Fibroblast of the aortic adventitia (primary cell): ENCODE data around the gene RNU6-9. TPM values are rescaled to one million over a fixed set of nuclear protein-coding genes. Genes with fewer than 3 reads are reported as not detected.
"Not testable (repeated sequence)": the region's sequence is repeated elsewhere in the genome, so short reads cannot be mapped to it uniquely, and the experiment has no call there.

Experiments
- DNase-seq: peaks from one replicate; pipeline ENCODE4 v3.0.0-alpha.2; 2010; ENCODE audit warnings: low read depth
- H3K4me3 ChIP-seq: 2 replicates; pipeline ENCODE4 v1.5.1; 2011; ENCODE audit warnings: low read depth, mild to moderate bottlenecking, control low read depth, low read length, moderate library complexity
- CTCF ChIP-seq: IDR thresholded peaks from 2 replicates; pipeline ENCODE4 v1.5.1; 2011; ENCODE audit warnings: mild to moderate bottlenecking, low read length, control low read depth, inconsistent platforms; ENCODE audit not compliant: insufficient read depth
- total RNA-seq: library from RNA; depleted of rRNA; stranded (reverse); fragments of >200 nt; gene quantifications from 2 replicates; pipeline ENCODE4 v1.2.3, GENCODE V29; 2012; ENCODE audit warnings: low replicate concordance

RNU6-9 gene
- total RNA-seq, 1 donor, result not detected

GRCh38 chr19:873561-874041 is 19.7 kb upstream of the RNU6-9 start:
- no peak overlapping the region for H3K4me3 ChIP-seq
- no peak for TF ChIP-seq CTCF
- DNase-seq, result no peak

GRCh38 chr19:875265-875879 is 17.9 kb upstream of the RNU6-9 start:
- no peak for DNase-seq
- no peak overlapping the region for H3K4me3 ChIP-seq
- no peak for TF ChIP-seq CTCF

- no peak for DNase-seq
- H3K4me3 ChIP-seq, result no peak overlapping the region
- TF ChIP-seq CTCF, result no peak
Measured at GRCh38 chr19:876089-876488, 17.2 kb upstream of the RNU6-9 start.

- no peak for TF ChIP-seq CTCF
Measured at GRCh38 chr19:876780-877314, 16.4 kb upstream of the RNU6-9 start.

GRCh38 chr19:877992-878660 is 15.2 kb upstream of the RNU6-9 start:
- DNase-seq, result not testable (repeated sequence)

More at GRCh38 chr19:876780-877314, 16.4 kb upstream of the RNU6-9 start:
- no peak overlapping the region for H3K4me3 ChIP-seq
- no peak for DNase-seq

GRCh38 chr19:878751-879561 is 14.3 kb upstream of the RNU6-9 start:
- H3K4me3 ChIP-seq, DNase-seq: not testable (repeated sequence)

More at GRCh38 chr19:877992-878660, 15.2 kb upstream of the RNU6-9 start:
- not testable (repeated sequence) for H3K4me3 ChIP-seq

- no peak for DNase-seq
- no peak overlapping the region for H3K4me3 ChIP-seq
- no peak for TF ChIP-seq CTCF
Measured at GRCh38 chr19:879711-880438, 13.4 kb upstream of the RNU6-9 start.
